Activated T-cell treated with anti-CD3 and anti-CD28 coated beads, Interleukin-2, amount 50 U/mL, for 24 hours (primary cell): ENCODE data around the gene CDC42BPA.
A peak's percentile ranks its signal among the peaks of the same experiment; 100 is the strongest.

Experiments
- DNase-seq: peaks from one replicate; pipeline ENCODE4 v3.0.0-alpha.2; 2020
- H3K27ac Mint-ChIP-seq: 2 replicates; pipeline ENCODE4 v1.8.0; 2020; ENCODE audit warnings: mild to moderate bottlenecking, mixed read lengths
- H3K27me3 Mint-ChIP-seq: 2 replicates; pipeline ENCODE4 v1.8.0; 2020; ENCODE audit warnings: mixed read lengths
- H3K36me3 Mint-ChIP-seq: 2 replicates; pipeline ENCODE4 v1.8.0; 2020; ENCODE audit warnings: low read depth, mixed read lengths
- H3K4me1 Mint-ChIP-seq: 2 replicates; pipeline ENCODE4 v1.8.0; 2020; ENCODE audit warnings: low read depth, mixed read lengths
- H3K4me3 Mint-ChIP-seq: 2 replicates; pipeline ENCODE4 v1.8.0; 2020; ENCODE audit warnings: mild to moderate bottlenecking, moderate library complexity, mixed read lengths
- H3K9me3 Mint-ChIP-seq: 2 replicates; pipeline ENCODE4 v1.8.0; 2020; ENCODE audit warnings: mixed read lengths

The CDC42BPA gene

GRCh38 chr1:227192163-227192562 is 126.1 kb downstream of the CDC42BPA start:
- Mint-ChIP-seq H3K9me3 (no peaks in the 10 kb centered on the region), H3K36me3 (no peaks in the 10 kb centered on the region), H3K27me3 (peaks cover 20% of the 10 kb centered on the region), H3K4me3 (no peak overlapping the region), H3K27ac (peak overlapping the region; percentile 7), H3K4me1 (peaks cover 6% of the 10 kb centered on the region)
- DNase-seq: peak; percentile 31

GRCh38 chr1:227191607-227192006 is 126.7 kb downstream of the CDC42BPA start:
- no peak for DNase-seq
- peaks cover 19% of the 10 kb centered on the region for H3K27me3 Mint-ChIP-seq
- no peaks in the 10 kb centered on the region for H3K9me3 Mint-ChIP-seq
- no peak overlapping the region for H3K4me3 Mint-ChIP-seq
- H3K27ac Mint-ChIP-seq: no peak overlapping the region
- H3K36me3 Mint-ChIP-seq: no peaks in the 10 kb centered on the region
- H3K4me1 Mint-ChIP-seq: peaks cover 6% of the 10 kb centered on the region

DNA sequence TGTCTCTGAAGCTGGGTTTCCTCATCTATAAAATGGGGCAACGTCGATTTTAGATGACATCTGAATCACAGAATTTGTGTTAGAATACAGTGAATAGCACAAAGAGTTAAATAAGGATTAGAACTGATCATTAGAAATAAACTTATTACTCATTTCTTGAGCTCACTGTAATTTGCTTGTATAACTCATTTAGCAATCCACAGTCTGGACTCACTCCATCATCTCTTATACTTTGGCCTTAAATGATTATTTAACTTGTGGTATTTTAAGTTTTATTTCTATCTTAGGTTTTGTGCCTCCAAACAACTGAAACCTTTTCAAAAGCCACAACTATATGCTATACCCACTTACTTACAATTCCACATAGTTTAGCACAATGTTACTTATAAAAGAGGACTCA is 128.0 kb downstream of the CDC42BPA start:
- Mint-ChIP-seq H3K9me3 (no peaks in the 10 kb centered on the region), H3K4me1 (peaks cover 6% of the 10 kb centered on the region), H3K27me3 (peaks cover 24% of the 10 kb centered on the region), H3K27ac (no peak overlapping the region), H3K4me3 (no peak overlapping the region), H3K36me3 (no peaks in the 10 kb centered on the region)
- DNase-seq: no peak

DNA sequence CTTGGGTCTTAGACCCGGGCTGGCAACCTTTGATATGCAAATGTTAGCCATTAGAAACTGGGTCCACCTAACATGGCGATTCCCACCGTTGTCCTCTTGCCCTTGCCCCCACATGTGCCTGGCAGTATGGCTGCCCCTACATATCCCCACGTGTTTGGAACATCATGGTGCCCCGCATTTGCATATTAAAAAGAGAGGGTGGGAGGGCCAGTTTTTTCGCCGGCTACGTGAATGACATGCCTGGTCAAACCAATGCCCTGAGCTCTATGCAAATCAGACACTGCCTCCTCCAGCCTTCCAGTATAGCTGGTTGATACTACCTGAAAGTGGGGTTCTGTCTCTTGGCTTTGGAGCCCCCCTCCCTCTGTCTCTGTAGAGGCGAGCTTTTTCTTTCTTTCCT is 133.0 kb downstream of the CDC42BPA start:
- no peaks in the 10 kb centered on the region for H3K9me3 Mint-ChIP-seq
- H3K36me3 Mint-ChIP-seq: no peaks in the 10 kb centered on the region
- no peak overlapping the region for H3K27ac Mint-ChIP-seq
- no peaks in the 10 kb centered on the region for H3K4me1 Mint-ChIP-seq
- no peak for DNase-seq
- peaks cover 33% of the 10 kb centered on the region for H3K27me3 Mint-ChIP-seq
- no peak overlapping the region for H3K4me3 Mint-ChIP-seq

- DNase-seq: no peak
- H3K4me3 Mint-ChIP-seq: no peak overlapping the region
- H3K27ac Mint-ChIP-seq: no peak overlapping the region
Measured at GRCh38 chr1:227182012-227182411, 136.3 kb downstream of the CDC42BPA start.

GRCh38 chr1:227175611-227176010 is 142.7 kb downstream of the CDC42BPA start:
- peaks cover 20% of the 10 kb centered on the region for H3K27me3 Mint-ChIP-seq
- H3K9me3 Mint-ChIP-seq: no peaks in the 10 kb centered on the region
- H3K4me3 Mint-ChIP-seq: no peak overlapping the region
- H3K36me3 Mint-ChIP-seq: no peaks in the 10 kb centered on the region
- H3K4me1 Mint-ChIP-seq: no peaks in the 10 kb centered on the region
- no peak for DNase-seq
- H3K27ac Mint-ChIP-seq: no peak overlapping the region

More at GRCh38 chr1:227182012-227182411, 136.3 kb downstream of the CDC42BPA start:
- no peaks in the 10 kb centered on the region for H3K9me3 Mint-ChIP-seq
- no peaks in the 10 kb centered on the region for H3K36me3 Mint-ChIP-seq
- H3K4me1 Mint-ChIP-seq: no peaks in the 10 kb centered on the region
- H3K27me3 Mint-ChIP-seq: peaks cover 28% of the 10 kb centered on the region

- Mint-ChIP-seq H3K27me3 (peaks cover 29% of the 10 kb centered on the region), H3K36me3 (no peaks in the 10 kb centered on the region)
Measured at GRCh38 chr1:227174164-227174563, 144.1 kb downstream of the CDC42BPA start.

GRCh38 chr1:227170361-227171166 is 147.7 kb downstream of the CDC42BPA start:
- no peaks in the 10 kb centered on the region for H3K4me1 Mint-ChIP-seq
- H3K27me3 Mint-ChIP-seq: peaks cover 19% of the 10 kb centered on the region
- H3K4me3 Mint-ChIP-seq: no peak overlapping the region
- no peak for DNase-seq
- H3K9me3 Mint-ChIP-seq: no peaks in the 10 kb centered on the region
- H3K36me3 Mint-ChIP-seq: no peaks in the 10 kb centered on the region
- H3K27ac Mint-ChIP-seq: no peak overlapping the region

More at GRCh38 chr1:227174164-227174563, 144.1 kb downstream of the CDC42BPA start:
- no peaks in the 10 kb centered on the region for H3K4me1 Mint-ChIP-seq
- DNase-seq: no peak
- H3K9me3 Mint-ChIP-seq: no peaks in the 10 kb centered on the region
- no peak overlapping the region for H3K4me3 Mint-ChIP-seq
- H3K27ac Mint-ChIP-seq: no peak overlapping the region

DNA sequence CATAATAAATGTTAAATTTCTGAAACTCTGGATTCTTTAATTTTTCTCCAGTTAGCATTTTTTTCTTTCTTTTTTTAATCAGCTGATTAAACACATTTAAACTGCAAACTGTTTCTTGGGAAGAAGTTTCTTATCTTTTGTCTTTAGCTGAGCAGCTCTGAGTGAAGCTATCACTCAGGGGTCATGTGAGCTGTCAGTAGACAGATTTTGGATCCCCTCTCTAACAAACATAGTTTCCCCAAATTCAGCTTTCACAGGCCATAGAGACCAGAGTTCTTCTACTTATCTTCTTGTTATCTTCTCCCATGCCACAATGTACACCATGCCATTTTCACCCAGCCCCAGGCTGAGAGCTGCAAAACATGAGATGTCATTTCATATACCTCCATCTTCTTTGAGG is 148.9 kb downstream of the CDC42BPA start:
- no peak overlapping the region for H3K4me3 Mint-ChIP-seq
- no peak overlapping the region for H3K27ac Mint-ChIP-seq
- H3K36me3 Mint-ChIP-seq: no peaks in the 10 kb centered on the region
- no peak for DNase-seq
- H3K4me1 Mint-ChIP-seq: no peaks in the 10 kb centered on the region
- H3K27me3 Mint-ChIP-seq: peaks cover 21% of the 10 kb centered on the region
- H3K9me3 Mint-ChIP-seq: no peaks in the 10 kb centered on the region

DNA sequence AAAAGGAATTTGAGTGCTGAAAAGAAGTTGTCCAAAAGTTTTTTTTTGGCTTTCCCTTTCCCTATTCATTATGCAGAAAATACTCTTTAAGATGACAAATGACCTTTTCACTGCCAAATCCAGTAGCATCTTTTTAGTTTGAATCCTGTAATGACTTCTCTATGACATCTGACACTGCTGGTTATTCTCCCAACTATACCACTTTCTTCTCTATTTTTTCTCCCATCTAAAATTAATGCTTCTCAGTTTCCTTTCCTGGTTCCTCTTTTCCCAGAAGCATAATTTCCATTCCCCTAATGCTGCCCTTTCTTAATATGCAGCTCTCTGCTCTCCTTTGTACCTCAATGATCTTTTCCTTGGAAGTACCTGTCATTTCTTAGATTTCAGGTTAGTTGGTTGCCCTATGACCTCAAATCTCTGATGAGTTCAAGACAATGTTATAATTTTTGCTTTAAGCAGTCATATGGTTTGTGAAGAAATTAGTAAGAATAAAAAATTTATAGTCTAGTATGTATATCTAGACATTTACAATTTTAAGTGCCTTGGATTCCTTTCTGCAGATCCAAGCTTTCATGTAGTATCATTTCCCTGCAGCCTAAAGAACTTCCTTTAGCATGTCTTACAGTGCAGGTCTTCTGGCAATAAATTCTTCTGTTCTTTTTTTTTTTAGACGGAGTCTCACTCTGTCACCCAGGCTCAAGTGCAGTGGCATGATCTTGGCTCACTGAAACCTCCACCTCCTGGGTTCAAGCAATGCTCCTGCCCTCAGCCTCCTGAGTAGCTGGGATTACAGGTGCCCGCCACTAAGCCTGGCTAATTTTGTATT is 150.8 kb downstream of the CDC42BPA start:
- Mint-ChIP-seq H3K27ac (no peak overlapping the region), H3K9me3 (no peaks in the 10 kb centered on the region), H3K4me3 (no peak overlapping the region), H3K36me3 (no peaks in the 10 kb centered on the region), H3K4me1 (no peaks in the 10 kb centered on the region), H3K27me3 (peaks cover 21% of the 10 kb centered on the region)
- no peak for DNase-seq

GRCh38 chr1:227166559-227166958 is 151.7 kb downstream of the CDC42BPA start:
- Mint-ChIP-seq H3K27me3 (peaks cover 19% of the 10 kb centered on the region), H3K36me3 (no peaks in the 10 kb centered on the region), H3K9me3 (no peaks in the 10 kb centered on the region), H3K27ac (no peak overlapping the region), H3K4me3 (no peak overlapping the region), H3K4me1 (no peaks in the 10 kb centered on the region)
- DNase-seq: no peak

- Mint-ChIP-seq H3K27ac (no peak overlapping the region), H3K27me3 (peaks cover 6% of the 10 kb centered on the region), H3K4me1 (no peaks in the 10 kb centered on the region), H3K9me3 (no peaks in the 10 kb centered on the region), H3K4me3 (no peak overlapping the region), H3K36me3 (no peaks in the 10 kb centered on the region)
- no peak for DNase-seq
Measured at GRCh38 chr1:227161470-227161869, 156.8 kb downstream of the CDC42BPA start.

DNA sequence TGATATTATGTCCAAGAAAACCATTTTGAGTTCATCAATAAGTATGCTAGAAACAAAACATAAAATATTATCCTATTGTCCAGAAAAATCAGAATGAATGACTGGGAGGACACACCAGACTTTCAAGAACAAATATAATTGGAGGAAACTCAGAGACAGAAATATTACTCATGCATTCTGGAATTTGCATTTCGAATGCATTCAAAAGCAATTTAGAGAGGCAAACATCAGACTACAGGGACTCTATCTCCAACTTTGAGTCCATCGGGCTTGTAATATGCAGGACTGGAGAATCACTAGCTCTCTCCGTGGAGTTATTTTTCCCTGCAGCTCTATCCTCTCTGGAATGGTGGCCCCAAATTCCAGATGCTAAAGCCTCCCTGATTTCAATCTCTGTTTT is 161.8 kb downstream of the CDC42BPA start:
- Mint-ChIP-seq H3K27ac (no peak overlapping the region), H3K36me3 (no peaks in the 10 kb centered on the region), H3K4me3 (no peak overlapping the region), H3K9me3 (no peaks in the 10 kb centered on the region), H3K4me1 (no peaks in the 10 kb centered on the region), H3K27me3 (peaks cover 4% of the 10 kb centered on the region)
- DNase-seq: no peak

- DNase-seq: no peak
- Mint-ChIP-seq H3K27me3 (peaks cover 10% of the 10 kb centered on the region), H3K4me1 (no peaks in the 10 kb centered on the region), H3K4me3 (no peak overlapping the region), H3K27ac (no peak overlapping the region), H3K36me3 (no peaks in the 10 kb centered on the region), H3K9me3 (no peaks in the 10 kb centered on the region)
Measured at GRCh38 chr1:227155688-227156087, 162.6 kb downstream of the CDC42BPA start.

DNA sequence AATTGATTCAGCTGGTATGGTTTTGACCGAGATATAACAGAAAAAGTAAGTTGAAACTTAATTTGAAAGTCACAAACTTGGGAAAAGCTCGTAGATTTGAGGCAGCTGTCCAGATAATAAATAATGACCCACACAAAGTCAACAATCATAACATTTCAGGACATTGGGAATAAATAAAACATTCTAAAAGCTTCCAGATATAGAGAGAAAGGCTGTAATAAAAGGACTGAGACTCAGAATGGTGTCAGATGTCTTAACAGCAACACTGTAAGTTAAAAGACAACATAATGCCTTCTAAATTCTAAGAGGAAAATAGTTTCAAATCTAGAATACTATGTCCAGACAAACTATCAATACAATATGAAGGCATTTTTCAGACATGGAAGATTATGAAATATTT is 163.3 kb downstream of the CDC42BPA start:
- H3K4me3 Mint-ChIP-seq: no peak overlapping the region
- no peak for DNase-seq
- peaks cover 10% of the 10 kb centered on the region for H3K27me3 Mint-ChIP-seq
- no peaks in the 10 kb centered on the region for H3K9me3 Mint-ChIP-seq
- no peaks in the 10 kb centered on the region for H3K4me1 Mint-ChIP-seq
- no peak overlapping the region for H3K27ac Mint-ChIP-seq
- H3K36me3 Mint-ChIP-seq: no peaks in the 10 kb centered on the region
